GM12874 (cell line): Measurements from ENCODE around the gene TP53BP1.

ENCODE experiments used
- CTCF ChIP-seq: IDR thresholded peaks from 2 replicates; pipeline ENCODE4 v1.5.1; 2011; ENCODE audit warnings: low read depth, mild to moderate bottlenecking, control low read depth, low read length, moderate library complexity; ENCODE audit not compliant: insufficient read depth

The TP53BP1 gene

GRCh38 chr15:43406189-43406588 lies 86.8 kb downstream of the TP53BP1 start:
- TF ChIP-seq CTCF: no peak

GRCh38 chr15:43404130-43404529 lies 88.8 kb downstream of the TP53BP1 start:
- TF ChIP-seq CTCF: no peak

- no peak for TF ChIP-seq CTCF
Measured at GRCh38 chr15:43403616-43404015, 89.3 kb downstream of the TP53BP1 start.

- no peak for TF ChIP-seq CTCF
Measured at GRCh38 chr15:43402255-43402654, 90.7 kb downstream of the TP53BP1 start.

GRCh38 chr15:43390723-43391122 lies 102.2 kb downstream of the TP53BP1 start:
- no peak for TF ChIP-seq CTCF

- TF ChIP-seq CTCF: no peak
Measured at GRCh38 chr15:43383070-43383469, 109.9 kb downstream of the TP53BP1 start.

GRCh38 chr15:43382310-43382709 lies 110.6 kb downstream of the TP53BP1 start:
- no peak for TF ChIP-seq CTCF

- TF ChIP-seq CTCF: no peak
Measured at GRCh38 chr15:43378601-43379000, 114.4 kb downstream of the TP53BP1 start.
